Measurements from ENCODE around the gene DDIAS. TPM values are rescaled to one million over a fixed set of nuclear protein-coding genes. Genes with fewer than 3 reads are reported as not detected.

DDIAS gene
- total RNA-seq, 1 donor = 5.6 TPM

DNA sequence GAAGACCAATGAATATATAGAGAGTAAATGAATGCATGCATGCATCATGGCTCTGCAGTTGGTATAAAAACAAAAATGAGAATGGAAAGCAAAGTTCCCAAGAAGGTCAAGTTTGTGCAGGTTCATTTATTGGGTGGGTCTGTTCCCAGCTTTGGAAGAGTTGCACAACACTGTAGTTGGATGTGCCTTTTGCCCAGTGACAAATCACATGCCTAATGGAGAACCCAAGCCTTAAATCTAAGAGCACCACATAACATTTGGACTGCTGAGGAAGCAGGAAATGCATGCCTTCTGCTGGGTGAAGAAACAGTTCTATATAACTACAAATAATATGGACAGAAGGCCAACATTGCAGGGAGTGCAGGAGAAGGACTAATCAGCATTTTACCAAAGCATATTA, 31.9 kb upstream of the DDIAS start:
- TF ChIP-seq, protein P1, sequence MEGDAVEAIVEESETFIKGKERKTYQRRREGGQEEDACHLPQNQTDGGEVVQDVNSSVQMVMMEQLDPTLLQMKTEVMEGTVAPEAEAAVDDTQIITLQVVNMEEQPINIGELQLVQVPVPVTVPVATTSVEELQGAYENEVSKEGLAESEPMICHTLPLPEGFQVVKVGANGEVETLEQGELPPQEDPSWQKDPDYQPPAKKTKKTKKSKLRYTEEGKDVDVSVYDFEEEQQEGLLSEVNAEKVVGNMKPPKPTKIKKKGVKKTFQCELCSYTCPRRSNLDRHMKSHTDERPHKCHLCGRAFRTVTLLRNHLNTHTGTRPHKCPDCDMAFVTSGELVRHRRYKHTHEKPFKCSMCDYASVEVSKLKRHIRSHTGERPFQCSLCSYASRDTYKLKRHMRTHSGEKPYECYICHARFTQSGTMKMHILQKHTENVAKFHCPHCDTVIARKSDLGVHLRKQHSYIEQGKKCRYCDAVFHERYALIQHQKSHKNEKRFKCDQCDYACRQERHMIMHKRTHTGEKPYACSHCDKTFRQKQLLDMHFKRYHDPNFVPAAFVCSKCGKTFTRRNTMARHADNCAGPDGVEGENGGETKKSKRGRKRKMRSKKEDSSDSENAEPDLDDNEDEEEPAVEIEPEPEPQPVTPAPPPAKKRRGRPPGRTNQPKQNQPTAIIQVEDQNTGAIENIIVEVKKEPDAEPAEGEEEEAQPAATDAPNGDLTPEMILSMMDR (IDR thresholded peaks at IDR 0.05; ENCODE audit: insufficient read depth, low read depth, low read length) = no peak
- no peak overlapping the region for H3K4me3 ChIP-seq (ENCODE audit: low read depth, low read length)
- DNase-seq (ENCODE audit: low read depth) = peak; percentile 41

DNA sequence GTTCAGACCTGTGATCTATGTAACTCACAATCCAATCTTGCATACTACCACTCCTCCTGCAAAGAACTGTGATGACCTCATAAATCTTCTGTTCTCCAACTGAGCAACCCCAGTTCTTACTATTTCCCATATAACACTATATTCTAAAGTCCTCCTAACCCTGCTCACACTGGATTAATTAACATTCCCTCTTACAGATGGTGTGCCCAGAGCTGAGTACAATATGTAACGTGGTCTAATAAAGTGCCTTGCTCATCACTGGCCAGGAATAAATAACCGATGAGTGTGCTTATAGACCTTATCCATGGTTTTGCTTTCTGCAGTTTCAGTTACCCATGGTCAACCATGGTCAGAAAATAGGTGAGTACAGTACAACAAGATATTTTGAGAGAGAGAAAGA, 29.9 kb upstream of the DDIAS start:
- TF ChIP-seq, protein P1 (IDR thresholded peaks at IDR 0.05; ENCODE audit: insufficient read depth, low read depth, low read length) = no peak
- H3K4me3 ChIP-seq (ENCODE audit: low read depth, low read length) = no peak overlapping the region
- DNase-seq (ENCODE audit: low read depth) = no peak

DNA sequence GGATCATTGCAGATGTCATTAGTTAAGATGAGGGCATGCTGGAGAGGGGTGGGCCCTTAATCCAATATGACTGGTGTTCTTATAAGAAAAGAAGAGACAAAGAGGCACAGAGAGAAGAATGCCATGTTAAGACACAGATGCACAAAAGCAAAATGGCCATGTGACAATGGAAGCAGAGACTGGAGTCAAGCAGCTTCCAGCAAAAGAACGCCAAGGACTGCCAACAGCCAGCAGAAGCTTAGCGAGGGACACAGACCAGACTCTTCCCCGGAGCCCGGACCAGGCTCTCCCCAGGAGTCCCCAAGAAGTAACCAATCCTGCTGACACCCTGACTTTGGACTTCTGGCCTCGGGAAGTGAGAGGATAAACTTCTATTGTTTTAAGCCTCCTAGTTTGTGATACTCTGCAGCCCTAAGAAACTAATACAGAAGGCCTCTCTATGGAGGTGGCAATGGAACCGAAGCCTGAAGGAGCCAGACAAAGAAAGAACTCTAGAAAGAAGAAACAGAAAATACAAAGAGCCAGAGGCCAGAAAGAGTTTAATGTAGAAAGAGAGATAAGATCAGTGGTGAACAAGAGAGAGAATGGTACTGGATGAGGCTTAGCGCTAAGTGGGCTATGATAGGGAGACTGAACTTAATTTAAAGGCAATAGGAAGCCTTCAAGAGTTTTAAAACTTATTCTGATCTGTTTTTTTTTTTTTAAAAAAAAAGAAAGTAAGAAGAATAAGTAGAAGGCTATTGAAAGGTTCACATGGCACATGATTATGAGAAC, 29.0 kb upstream of the DDIAS start:
- TF ChIP-seq, protein P1 (IDR thresholded peaks at IDR 0.05; ENCODE audit: insufficient read depth, low read depth, low read length) = no peak
- no peak for DNase-seq (ENCODE audit: low read depth)
- no peak overlapping the region for H3K4me3 ChIP-seq (ENCODE audit: low read depth, low read length)

DNA sequence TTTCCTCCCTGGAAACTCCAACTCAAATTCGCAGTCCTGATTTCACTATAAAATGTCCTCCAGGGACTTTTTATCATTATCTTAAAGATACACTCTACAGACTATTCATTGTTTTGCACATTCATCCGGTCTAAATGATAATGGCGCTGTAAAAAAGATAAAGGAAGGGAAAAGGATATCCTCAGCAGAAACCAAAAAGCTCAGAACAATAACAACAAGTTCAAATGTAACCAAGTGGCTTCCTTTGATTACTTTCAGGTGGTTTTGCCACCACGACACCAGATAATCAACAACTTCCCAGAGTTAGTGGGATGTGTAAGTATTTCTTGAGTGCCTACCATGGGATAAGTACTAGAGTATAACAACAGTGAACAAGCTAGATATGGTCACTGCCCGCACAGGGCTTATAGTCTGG, 27.6 kb upstream of the DDIAS start:
- TF ChIP-seq, protein P1 (IDR thresholded peaks at IDR 0.05; ENCODE audit: insufficient read depth, low read depth, low read length) = no peak
- no peak overlapping the region for H3K4me3 ChIP-seq (ENCODE audit: low read depth, low read length)
- no peak for DNase-seq (ENCODE audit: low read depth)

DNA sequence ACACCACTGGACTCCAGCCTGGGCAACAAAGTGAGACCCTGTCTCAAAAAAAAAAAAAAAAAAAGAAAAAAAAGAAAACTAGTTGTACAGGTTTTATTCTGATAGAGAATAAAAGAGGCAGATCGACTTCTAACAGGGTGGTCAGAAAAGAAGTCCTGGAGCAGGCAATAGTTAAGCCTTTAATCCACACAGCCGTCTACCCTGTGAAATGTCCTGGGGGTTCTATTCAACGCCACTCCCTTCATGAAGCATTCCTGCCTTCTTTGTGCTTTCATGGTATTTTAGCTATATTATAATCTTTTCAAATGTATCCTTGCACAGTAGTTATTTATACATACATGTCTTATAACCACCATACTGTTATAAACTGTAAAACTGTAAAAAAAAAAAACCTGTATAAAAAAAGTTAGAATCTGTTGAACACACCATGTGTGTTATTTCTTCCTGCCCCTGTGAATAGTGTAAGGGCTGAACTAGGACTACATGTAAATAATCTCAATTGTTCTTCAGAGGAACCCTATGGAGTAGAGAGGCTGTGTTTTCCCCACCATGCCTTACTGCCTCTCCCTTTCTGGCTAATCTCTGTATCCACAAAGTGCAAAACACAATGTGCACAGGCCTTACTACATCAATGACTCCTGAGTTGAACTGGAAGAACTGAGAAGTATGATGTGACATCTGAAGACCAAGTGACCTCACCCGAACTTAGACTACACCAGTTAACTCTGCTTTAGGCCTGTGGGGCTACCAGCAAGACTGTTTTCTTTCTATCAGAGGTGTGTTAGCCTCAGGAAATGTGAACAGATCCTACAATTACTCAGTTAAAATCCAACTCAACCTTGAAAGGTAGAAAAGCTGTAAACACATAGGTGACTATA, 26.7 kb upstream of the DDIAS start:
- TF ChIP-seq, protein P1 (IDR thresholded peaks at IDR 0.05; ENCODE audit: insufficient read depth, low read depth, low read length) = no peak
- no peak overlapping the region for H3K4me3 ChIP-seq (ENCODE audit: low read depth, low read length)
- no peak for DNase-seq (ENCODE audit: low read depth)

DNA sequence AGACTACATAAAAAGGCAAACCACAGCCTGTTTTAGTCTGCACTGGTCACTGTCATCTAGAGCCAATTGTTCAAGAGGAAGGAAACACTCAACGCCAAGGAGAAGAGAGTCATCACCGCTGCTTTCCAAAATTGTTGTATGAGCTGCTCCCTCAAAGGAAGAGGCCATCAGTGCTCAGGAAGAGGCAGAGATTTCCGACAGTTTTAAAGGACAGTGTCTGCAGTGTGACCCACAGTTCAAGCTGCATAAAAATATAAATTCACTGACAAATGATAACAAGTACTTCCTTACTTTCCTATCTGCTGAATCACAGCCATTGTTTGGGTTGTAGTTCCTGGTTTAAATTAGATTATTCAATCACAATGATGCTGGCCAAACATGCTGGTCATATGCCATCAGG, 17.7 kb upstream of the DDIAS start:
- H3K4me3 ChIP-seq (ENCODE audit: low read depth, low read length) = no peak overlapping the region
- DNase-seq (ENCODE audit: low read depth) = no peak
- TF ChIP-seq, protein P1 (IDR thresholded peaks at IDR 0.05; ENCODE audit: insufficient read depth, low read depth, low read length) = no peak

Measured in fibroblast of villous mesenchyme (primary cell).